Testis (tissue), 3 donors: ENCODE results near the gene RAX2. TPM values are rescaled to one million over a fixed set of nuclear protein-coding genes. Genes with fewer than 3 reads are reported as not detected.

Source experiments
- DNase-seq: peaks from one replicate; pipeline ENCODE4 v3.0.0-alpha.2; 2019
- H3K27ac ChIP-seq, 2 donors: fragments of 200-600 bp; sonication (generic); one replicate each; pipeline ENCODE4 v1.5.1; 2019
- H3K27me3 ChIP-seq: fragments of 200-600 bp; sonication (generic); one replicate; pipeline ENCODE4 v1.5.1; 2019
- H3K36me3 ChIP-seq: fragments of 200-600 bp; sonication (generic); one replicate; pipeline ENCODE4 v1.5.1; 2017; ENCODE audit warnings: low read depth; ENCODE audit errors: missing control alignments
- H3K4me1 ChIP-seq: fragments of 200-600 bp; sonication (generic); one replicate; pipeline ENCODE4 v1.5.1; 2019
- H3K4me3 ChIP-seq, 2 donors: fragments of 200-600 bp; sonication (generic); one replicate each; pipeline ENCODE4 v1.5.1; 2017 to 2019
- H3K9me3 ChIP-seq: fragments of 200-600 bp; sonication (generic); one replicate; pipeline ENCODE4 v1.5.1; 2017
- POLR2A ChIP-seq: fragments of 450-650 bp; IDR thresholded peaks from one replicate; pipeline ENCODE4 v1.6.1; 2017; ENCODE audit warnings: antibody characterized with exemption, mild to moderate bottlenecking, moderate library complexity
- WGBS, 2 donors: methylation state at CpG; one replicate each; pipeline ENCODE4 v1.1.5; 2018; 5-methylcytosine and 5-hydroxymethylcytosine counted together
- intact Hi-C: fragments of 100-400 bp; cut with DNase I; formaldehyde crosslinking; loops from one replicate; pipeline ENCODE4 v1.15.1; 2023; ENCODE audit warnings: low total_unique reads
- polyA plus RNA-seq: library from polyadenylated mRNA; stranded (reverse); fragments of 350-450 nt; fragmentation: Illumina TruSeq; extraction: RNeasy Lipid Tissue Mini Kit (QIAGEN cat#74804); gene quantifications from one replicate; pipeline ENCODE4 v1.2.3, GENCODE V29; 2014; ENCODE audit warnings: low read depth, low replicate concordance; ENCODE audit not compliant: insufficient read depth
- total RNA-seq, 2 donors: library from RNA; depleted of rRNA; stranded (reverse); fragments of >200 nt; gene quantifications; one replicate each; pipeline ENCODE4 v1.2.3, GENCODE V29; 2016
- TF ChIP-seq, protein P1 (sequence below), 3 experiments: fragments of 450-650 bp in 2 of 3; fragments of 200-600 bp in 1 of 3; sonication (generic) in 1 of 3; IDR thresholded peaks; one replicate each; pipeline ENCODE4 v1.5.1; 2016 to 2019; ENCODE audit warnings: antibody characterized with exemption in 3 of 3, mild to moderate bottlenecking in 2 of 3, moderate library complexity in 1 of 3

RAX2 gene
- total and polyA plus RNA-seq, 3 donors from 2014 or later: 0.24 TPM; not detected in 2

- H3K9me3 ChIP-seq: no peaks in the 10 kb centered on the region
- no peaks in the 10 kb centered on the region for H3K4me1 ChIP-seq
- H3K4me3 ChIP-seq: peak overlapping the region in 1 of 2 donors; percentile 3
- H3K36me3 ChIP-seq: no peaks in the 10 kb centered on the region
- H3K27me3 ChIP-seq: no peaks in the 10 kb centered on the region
- DNase-seq: peak; percentile 36
- TF ChIP-seq, protein P1, sequence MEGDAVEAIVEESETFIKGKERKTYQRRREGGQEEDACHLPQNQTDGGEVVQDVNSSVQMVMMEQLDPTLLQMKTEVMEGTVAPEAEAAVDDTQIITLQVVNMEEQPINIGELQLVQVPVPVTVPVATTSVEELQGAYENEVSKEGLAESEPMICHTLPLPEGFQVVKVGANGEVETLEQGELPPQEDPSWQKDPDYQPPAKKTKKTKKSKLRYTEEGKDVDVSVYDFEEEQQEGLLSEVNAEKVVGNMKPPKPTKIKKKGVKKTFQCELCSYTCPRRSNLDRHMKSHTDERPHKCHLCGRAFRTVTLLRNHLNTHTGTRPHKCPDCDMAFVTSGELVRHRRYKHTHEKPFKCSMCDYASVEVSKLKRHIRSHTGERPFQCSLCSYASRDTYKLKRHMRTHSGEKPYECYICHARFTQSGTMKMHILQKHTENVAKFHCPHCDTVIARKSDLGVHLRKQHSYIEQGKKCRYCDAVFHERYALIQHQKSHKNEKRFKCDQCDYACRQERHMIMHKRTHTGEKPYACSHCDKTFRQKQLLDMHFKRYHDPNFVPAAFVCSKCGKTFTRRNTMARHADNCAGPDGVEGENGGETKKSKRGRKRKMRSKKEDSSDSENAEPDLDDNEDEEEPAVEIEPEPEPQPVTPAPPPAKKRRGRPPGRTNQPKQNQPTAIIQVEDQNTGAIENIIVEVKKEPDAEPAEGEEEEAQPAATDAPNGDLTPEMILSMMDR (IDR thresholded peaks at IDR 0.05): no peak
- no peak for TF ChIP-seq POLR2A
- 5 to 24% methylated on average over 9 to 46 of the region's 46 CpGs for WGBS, 2 donors
- H3K27ac ChIP-seq: no peak overlapping the region
- intact Hi-C loops: no loop called here
Measured at GRCh38 chr19:3801412-3802096, 29.5 kb upstream of the RAX2 start.

DNA sequence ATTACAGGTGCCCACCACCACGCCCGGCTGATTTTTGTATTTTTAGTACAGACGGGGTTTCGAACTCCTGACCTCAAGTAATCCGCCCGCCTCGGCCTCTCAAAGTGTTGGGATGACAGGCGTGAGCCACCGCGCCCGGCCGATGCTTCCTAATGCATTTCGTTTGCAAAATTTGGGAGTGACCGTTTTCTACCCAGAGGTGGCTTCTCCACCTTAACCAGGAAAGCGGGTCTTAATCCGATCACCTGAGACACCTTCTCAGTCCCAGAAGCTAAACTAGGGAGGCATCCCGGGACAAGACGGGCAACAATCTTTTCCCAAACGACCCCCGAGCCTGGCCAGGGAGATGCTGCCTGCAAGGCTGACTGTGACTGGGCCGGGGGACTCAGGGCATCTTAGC is 29.0 kb upstream of the RAX2 start:
- TF ChIP-seq POLR2A: no peak
- TF ChIP-seq, protein P1 (IDR thresholded peaks at IDR 0.05): no peak
- Histone ChIP-seq H3K9me3 (no peaks in the 10 kb centered on the region), H3K36me3 (no peaks in the 10 kb centered on the region), H3K27me3 (no peaks in the 10 kb centered on the region), H3K27ac (no peak overlapping the region), H3K4me3 (peak overlapping the region in 1 of 2 donors; percentile 3), H3K4me1 (no peaks in the 10 kb centered on the region)
- intact Hi-C loops: no loop called here
- no peak for DNase-seq
- WGBS, 2 donors: 22 to 33% methylated on average over 21 of the region's 21 CpGs

GRCh38 chr19:3798137-3798536 is 26.1 kb upstream of the RAX2 start:
- no peak for DNase-seq
- Histone ChIP-seq H3K9me3 (no peaks in the 10 kb centered on the region), H3K36me3 (no peaks in the 10 kb centered on the region), H3K27ac (no peak overlapping the region), H3K4me1 (no peaks in the 10 kb centered on the region), H3K4me3 (no peak overlapping the region), H3K27me3 (no peaks in the 10 kb centered on the region)
- intact Hi-C loops: no loop called here
- WGBS, 2 donors: 77 to 80% methylated on average over 6 of the region's 6 CpGs
- TF ChIP-seq, protein P1 (IDR thresholded peaks at IDR 0.05): no peak
- no peak for TF ChIP-seq POLR2A

DNA sequence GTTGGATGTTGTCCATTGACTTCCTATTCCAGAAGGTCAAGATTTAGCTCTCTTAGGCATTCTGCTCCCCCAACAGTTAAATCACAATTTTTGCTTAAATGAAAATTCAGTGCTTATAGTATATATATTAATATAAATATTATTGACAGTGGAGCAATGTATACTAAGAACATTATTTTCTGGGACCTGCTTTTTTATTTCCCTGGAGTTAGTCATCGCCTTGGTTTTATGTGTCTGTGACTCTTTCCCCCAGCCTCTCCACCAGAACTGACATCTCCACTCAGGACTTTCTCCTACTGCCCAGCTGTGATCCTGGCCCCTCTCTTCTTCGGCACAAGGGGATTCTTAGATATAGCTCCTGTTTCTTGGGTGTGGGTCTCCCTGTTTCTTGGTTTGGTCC is 24.3 kb upstream of the RAX2 start:
- H3K4me3 ChIP-seq: no peak overlapping the region
- no peaks in the 10 kb centered on the region for H3K4me1 ChIP-seq
- no peak for TF ChIP-seq POLR2A
- TF ChIP-seq, protein P1 (IDR thresholded peaks at IDR 0.05): no peak
- no peaks in the 10 kb centered on the region for H3K36me3 ChIP-seq
- no peaks in the 10 kb centered on the region for H3K27me3 ChIP-seq
- intact Hi-C loops: no loop called here
- no peak overlapping the region for H3K27ac ChIP-seq
- DNase-seq: no peak
- whole genome bisulfite sequencing, 2 donors: 95 to 96% methylated on average over 2 of the region's 2 CpGs
- H3K9me3 ChIP-seq: no peaks in the 10 kb centered on the region

GRCh38 chr19:3793799-3794198 is 21.8 kb upstream of the RAX2 start:
- H3K4me1 ChIP-seq: no peaks in the 10 kb centered on the region
- no peaks in the 10 kb centered on the region for H3K9me3 ChIP-seq
- H3K27ac ChIP-seq: no peak overlapping the region
- H3K4me3 ChIP-seq: no peak overlapping the region
- TF ChIP-seq POLR2A: no peak
- TF ChIP-seq, protein P1 (IDR thresholded peaks at IDR 0.05): no peak
- H3K36me3 ChIP-seq: no peaks in the 10 kb centered on the region
- 95% methylated on average over 3 of the region's 3 CpGs for WGBS, 2 donors
- no peak for DNase-seq
- intact Hi-C loops: no loop called here
- no peaks in the 10 kb centered on the region for H3K27me3 ChIP-seq
